GM10248 (cell line): ENCODE measurements around the gene CACNA1I.

Experiments
- CTCF ChIA-PET: fragments of 300-600 bp; sonication (Branson Sonifier 250); formaldehyde crosslinking; extraction: SDS; loops from one replicate; lab custom pipeline; 2021; ENCODE audit warnings: antibody characterized with exemption; lab: Yijun Ruan, JAX
- POLR2A ChIA-PET: fragments of 350-650 bp; sonication (Branson Sonifier 250); formaldehyde crosslinking; extraction: SDS; loops from one replicate; lab custom pipeline; 2020; ENCODE audit warnings: antibody characterized with exemption; lab: Yijun Ruan, JAX
- DNase-seq: peaks from one replicate; pipeline ENCODE4 v3.0.0; 2012; ENCODE audit errors: extremely low spot score
- TF ChIP-seq, protein P1 (sequence below): IDR thresholded peaks from 2 replicates; pipeline ENCODE4 v1.5.1; 2012; ENCODE audit warnings: mild to moderate bottlenecking, low read depth; ENCODE audit errors: extremely low read depth, missing control alignments, control extremely low read depth

The CACNA1I gene

DNA sequence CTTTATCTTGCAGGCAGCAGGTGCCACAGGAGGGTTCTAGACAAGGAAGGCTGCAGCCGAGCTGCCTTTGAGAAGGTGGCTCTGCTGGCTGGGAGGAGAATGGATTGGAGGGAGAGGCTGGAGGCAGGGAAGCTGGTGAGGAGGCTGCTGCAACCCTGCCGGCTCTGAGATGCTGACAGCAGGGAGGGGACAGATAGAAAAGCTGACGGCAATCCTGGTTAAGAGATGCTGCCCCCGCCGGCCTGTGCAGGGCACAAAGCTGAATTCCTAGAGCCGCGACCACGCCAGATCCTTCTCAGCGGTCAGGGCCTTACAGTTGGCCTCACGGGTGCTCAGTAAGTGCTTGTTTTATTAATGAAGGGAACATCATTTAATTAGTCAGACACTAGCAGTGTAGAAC lies 105.4 kb downstream of the CACNA1I start:
- ChIA-PET POLR2A (no interaction called here), CTCF (no interaction called here)
- DNase-seq: no peak

DNA sequence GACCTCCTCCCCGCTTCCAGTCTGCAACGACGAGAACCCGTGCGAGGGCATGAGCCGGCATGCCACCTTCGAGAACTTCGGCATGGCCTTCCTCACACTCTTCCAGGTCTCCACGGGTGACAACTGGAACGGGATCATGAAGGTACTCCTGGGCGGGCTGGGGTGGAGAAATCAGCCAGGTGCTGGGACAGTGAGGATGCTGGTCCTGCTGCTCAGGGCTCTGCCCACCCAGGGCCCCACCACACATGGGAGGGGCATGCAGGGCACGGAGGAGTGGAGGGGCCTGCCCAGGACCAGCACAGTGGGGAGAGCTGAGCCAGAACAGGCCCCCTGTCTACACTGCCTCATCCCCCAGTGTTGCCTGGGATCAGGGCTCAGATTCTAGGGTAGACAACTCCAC lies 107.4 kb downstream of the CACNA1I start:
- CTCF ChIA-PET: no interaction called here
- POLR2A ChIA-PET: no interaction called here
- TF ChIP-seq, protein P1, sequence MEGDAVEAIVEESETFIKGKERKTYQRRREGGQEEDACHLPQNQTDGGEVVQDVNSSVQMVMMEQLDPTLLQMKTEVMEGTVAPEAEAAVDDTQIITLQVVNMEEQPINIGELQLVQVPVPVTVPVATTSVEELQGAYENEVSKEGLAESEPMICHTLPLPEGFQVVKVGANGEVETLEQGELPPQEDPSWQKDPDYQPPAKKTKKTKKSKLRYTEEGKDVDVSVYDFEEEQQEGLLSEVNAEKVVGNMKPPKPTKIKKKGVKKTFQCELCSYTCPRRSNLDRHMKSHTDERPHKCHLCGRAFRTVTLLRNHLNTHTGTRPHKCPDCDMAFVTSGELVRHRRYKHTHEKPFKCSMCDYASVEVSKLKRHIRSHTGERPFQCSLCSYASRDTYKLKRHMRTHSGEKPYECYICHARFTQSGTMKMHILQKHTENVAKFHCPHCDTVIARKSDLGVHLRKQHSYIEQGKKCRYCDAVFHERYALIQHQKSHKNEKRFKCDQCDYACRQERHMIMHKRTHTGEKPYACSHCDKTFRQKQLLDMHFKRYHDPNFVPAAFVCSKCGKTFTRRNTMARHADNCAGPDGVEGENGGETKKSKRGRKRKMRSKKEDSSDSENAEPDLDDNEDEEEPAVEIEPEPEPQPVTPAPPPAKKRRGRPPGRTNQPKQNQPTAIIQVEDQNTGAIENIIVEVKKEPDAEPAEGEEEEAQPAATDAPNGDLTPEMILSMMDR: no peak
- DNase-seq: no peak

More for the DNA sequence above, 105.4 kb downstream of the CACNA1I start:
- TF ChIP-seq, protein P1: no peak

DNA sequence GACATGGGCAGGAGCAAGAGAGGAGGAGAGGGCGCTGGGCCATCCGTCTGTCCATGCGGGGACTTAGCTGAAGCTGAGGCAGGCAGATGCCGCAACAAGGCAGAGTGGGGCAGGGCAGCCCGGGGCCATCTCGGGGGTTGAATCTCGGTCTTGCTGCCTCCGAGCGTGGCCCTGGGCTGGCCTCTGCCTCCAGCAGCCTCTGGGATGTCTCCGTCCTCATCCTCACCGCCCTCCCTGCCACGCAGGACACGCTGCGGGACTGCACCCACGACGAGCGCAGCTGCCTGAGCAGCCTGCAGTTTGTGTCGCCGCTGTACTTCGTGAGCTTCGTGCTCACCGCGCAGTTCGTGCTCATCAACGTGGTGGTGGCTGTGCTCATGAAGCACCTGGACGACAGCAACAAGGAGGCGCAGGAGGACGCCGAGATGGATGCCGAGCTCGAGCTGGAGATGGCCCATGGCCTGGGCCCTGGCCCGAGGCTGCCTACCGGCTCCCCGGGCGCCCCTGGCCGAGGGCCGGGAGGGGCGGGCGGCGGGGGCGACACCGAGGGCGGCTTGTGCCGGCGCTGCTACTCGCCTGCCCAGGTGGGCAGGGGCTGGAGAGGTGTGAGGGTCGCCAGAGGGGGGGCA lies 108.4 kb downstream of the CACNA1I start:
- ChIA-PET POLR2A (interaction anchor here (0.6 kb wide), 1 partner anchor 29 kb away, joined by 3 read pairs; no protein-coding TSS in a partner anchor), CTCF (no interaction called here)
- DNase-seq: no peak
- TF ChIP-seq, protein P1: no peak

DNA sequence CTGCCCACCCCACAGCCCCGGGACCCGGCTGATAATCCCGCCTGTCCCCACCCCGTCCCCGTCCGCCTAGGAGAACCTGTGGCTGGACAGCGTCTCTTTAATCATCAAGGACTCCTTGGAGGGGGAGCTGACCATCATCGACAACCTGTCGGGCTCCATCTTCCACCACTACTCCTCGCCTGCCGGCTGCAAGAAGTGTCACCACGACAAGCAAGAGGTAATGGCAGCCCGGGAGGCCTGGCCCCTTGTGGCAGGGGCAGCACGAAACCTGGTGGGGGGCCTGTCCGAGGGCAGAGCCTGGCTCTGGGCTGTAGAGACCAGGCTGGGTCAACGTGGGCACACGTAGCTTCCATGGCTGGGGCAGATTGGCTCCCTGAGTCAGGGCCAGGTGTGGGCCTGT lies 109.1 kb downstream of the CACNA1I start:
- ChIA-PET CTCF (no interaction called here), POLR2A (no interaction called here)
- no peak for DNase-seq
- TF ChIP-seq, protein P1: no peak

DNA sequence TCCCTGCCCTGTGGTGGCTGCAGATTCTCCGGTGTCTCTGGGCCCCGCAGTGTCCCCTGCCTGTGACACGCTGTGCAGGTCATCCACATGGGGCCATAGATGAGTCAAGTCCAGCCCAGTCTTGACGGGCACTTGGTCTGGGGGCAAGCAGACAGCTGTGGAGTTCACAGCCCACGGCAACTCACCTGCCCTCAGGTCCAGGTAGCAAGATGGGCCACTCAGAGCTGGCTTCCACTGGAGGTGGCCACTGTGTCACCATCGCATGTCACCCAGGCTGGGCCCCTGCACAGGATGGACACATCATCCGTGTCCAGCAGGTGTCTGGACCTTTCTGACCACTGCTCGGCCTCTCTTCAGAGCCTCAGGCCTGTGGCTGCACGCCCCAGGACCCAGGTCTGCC lies 109.9 kb downstream of the CACNA1I start:
- ChIA-PET POLR2A (no interaction called here), CTCF (no interaction called here)
- TF ChIP-seq, protein P1: no peak
- DNase-seq: no peak

DNA sequence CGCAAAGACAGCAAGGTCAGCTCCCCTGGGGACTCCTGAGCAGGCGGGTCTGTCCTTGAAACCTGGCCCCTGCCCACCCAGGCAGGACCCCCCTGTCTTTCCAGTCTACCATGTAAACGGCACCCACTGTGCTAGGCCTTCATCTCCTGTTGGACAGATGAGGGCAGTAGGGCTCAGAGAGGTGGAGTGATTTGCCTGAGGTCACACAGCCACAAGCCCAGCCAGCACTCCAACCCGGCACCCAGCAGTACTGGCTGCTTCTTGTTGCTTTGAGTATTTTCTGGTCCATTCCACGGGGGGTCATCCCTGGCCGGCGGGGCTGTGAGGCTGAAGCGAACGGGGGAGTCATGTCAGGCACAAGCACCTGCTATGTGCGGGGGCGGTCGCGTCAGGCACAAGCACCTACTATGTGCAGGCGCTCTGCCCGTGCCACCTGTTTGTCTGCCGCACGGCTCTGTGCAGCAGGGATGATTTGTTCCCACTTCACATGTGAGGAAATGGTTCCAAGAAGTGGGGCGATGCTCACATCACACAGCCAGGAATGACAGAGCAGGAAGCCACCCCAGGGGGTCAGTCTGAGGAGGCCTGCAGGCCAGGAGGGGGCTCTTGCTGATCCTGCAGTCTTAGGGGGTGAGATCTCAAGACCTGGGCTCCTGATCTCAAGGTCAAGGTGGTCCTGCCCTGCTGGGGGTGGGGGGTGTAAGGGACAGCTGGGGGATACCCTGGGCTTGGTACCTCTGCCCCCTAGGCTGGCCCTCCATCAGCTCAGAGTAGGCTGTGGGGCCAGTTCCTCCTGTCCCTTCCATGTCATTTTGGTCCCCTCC lies 110.7 kb downstream of the CACNA1I start:
- ChIA-PET CTCF (no interaction called here), POLR2A (no interaction called here)
- TF ChIP-seq, protein P1: no peak
- no peak for DNase-seq
